A673 (cell line): Measurements from ENCODE around the gene PRMT9. TPM values are rescaled to one million over a fixed set of nuclear protein-coding genes. Genes with fewer than 3 reads are reported as not detected.

Experiments
- BruUV-seq: library from RNA; stranded (reverse); fragments of 400-500 nt; replicated peaks from 2 replicates; lab custom pipeline; 2021; lab: Mats Ljungman, UMichigan
- CTCF ChIA-PET: fragments of 300-600 bp; sonication (Branson Sonifier 250); formaldehyde crosslinking; loops from one replicate; lab custom pipeline; 2022; ENCODE audit warnings: antibody characterized with exemption; lab: Charles Lee
- POLR2A ChIA-PET: fragments of 300-600 bp; sonication (Branson Sonifier 250); formaldehyde crosslinking; loops from one replicate; lab custom pipeline; 2022; ENCODE audit warnings: antibody characterized with exemption; ENCODE audit not compliant: low non-redundant PET; lab: Charles Lee
- DNase-seq: peaks from one replicate; pipeline ENCODE4 v3.0.0-alpha.2; 2015; ENCODE audit warnings: low spot score
- H3K27ac ChIP-seq: fragments of 200-600 bp; sonication (generic); 2 replicates; pipeline ENCODE4 v1.5.1; 2016; ENCODE audit warnings: mixed run types, low read depth, mild to moderate bottlenecking, mixed read lengths, antibody characterized with exemption, low read length; ENCODE audit not compliant: poor library complexity, severe bottlenecking
- H3K27me3 ChIP-seq: fragments of 200-600 bp; sonication (generic); replicated peaks from 2 replicates; pipeline ENCODE4 v1.6.1; 2017; ENCODE audit warnings: mixed run types, low read depth, mild to moderate bottlenecking, mixed read lengths, antibody characterized with exemption, low read length; ENCODE audit not compliant: insufficient read depth, poor library complexity
- H3K36me3 ChIP-seq: fragments of 200-600 bp; sonication (generic); 2 replicates; pipeline ENCODE4 v1.6.1; 2016; ENCODE audit warnings: mixed run types, mild to moderate bottlenecking, mixed read lengths, antibody characterized with exemption, low read length; ENCODE audit not compliant: insufficient read depth, poor library complexity, severe bottlenecking
- H3K4me1 ChIP-seq: fragments of 200-600 bp; sonication (generic); 2 replicates; pipeline ENCODE4 v1.6.1; 2017; ENCODE audit warnings: mixed run types, mild to moderate bottlenecking, mixed read lengths, antibody characterized with exemption, low read length; ENCODE audit not compliant: insufficient read depth, poor library complexity, severe bottlenecking
- H3K4me3 ChIP-seq: fragments of 200-600 bp; sonication (generic); 2 replicates; pipeline ENCODE4 v1.5.1; 2016; ENCODE audit warnings: low read depth, mixed run types, mild to moderate bottlenecking, mixed read lengths, low read length; ENCODE audit not compliant: poor library complexity, severe bottlenecking
- H3K9me3 ChIP-seq: fragments of 200-600 bp; sonication (generic); 2 replicates; pipeline ENCODE4 v1.6.1; 2016; ENCODE audit warnings: mixed run types, low read depth, mild to moderate bottlenecking, mixed read lengths, antibody characterized with exemption, low read length; ENCODE audit not compliant: poor library complexity, severe bottlenecking
- CTCF ChIP-seq: fragments of 300-800, 200-600 bp; sonication (generic); conservative IDR thresholded peaks from 2 replicates; pipeline ENCODE4 v1.5.1; 2017; ENCODE audit warnings: low read depth, mild to moderate bottlenecking, antibody characterized with exemption, low read length, moderate library complexity, mixed read lengths
- EZH2 ChIP-seq: fragments of 200-600 bp; sonication (generic); IDR thresholded peaks from 2 replicates; pipeline ENCODE4 v1.6.1; 2017; ENCODE audit warnings: borderline replicate concordance, low read depth, mild to moderate bottlenecking, mixed read lengths, antibody characterized with exemption, low read length; ENCODE audit not compliant: poor library complexity, severe bottlenecking
- intact Hi-C: fragments of 100-400 bp; cut with micrococcal nuclease; formaldehyde crosslinking; loops from one replicate; pipeline ENCODE4 v1.10.0; 2022; ENCODE audit not compliant: unreplicated experiment
- total RNA-seq: library from RNA; stranded (reverse); gene quantifications from 2 replicates; pipeline ENCODE4 v1.2.3, GENCODE V29; 2021

Gene PRMT9
- total RNA-seq, 1 experiment from 2014 or later, result 11.2 TPM

GRCh38 chr4:147693218-147693617 lies 9.3 kb upstream of the PRMT9 start:
- ChIA-PET CTCF (no interaction called here), POLR2A (no interaction called here)
- no TSS peak for BruUV-seq

GRCh38 chr4:147691820-147692219 lies 7.9 kb upstream of the PRMT9 start:
- H3K27ac ChIP-seq, result no peak overlapping the region
- no peaks in the 10 kb centered on the region for H3K4me1 ChIP-seq
- POLR2A ChIA-PET, result no interaction called here
- no peak overlapping the region for H3K4me3 ChIP-seq
- no peaks in the 10 kb centered on the region for H3K9me3 ChIP-seq
- intact Hi-C loops, result no loop called here
- no peak for TF ChIP-seq CTCF
- no peak for TF ChIP-seq EZH2
- CTCF ChIA-PET, result no interaction called here
- no peak for DNase-seq
- no peaks in the 10 kb centered on the region for H3K27me3 ChIP-seq
- no peaks in the 10 kb centered on the region for H3K36me3 ChIP-seq
- no TSS peak for BruUV-seq

More at GRCh38 chr4:147693218-147693617, 9.3 kb upstream of the PRMT9 start:
- Histone ChIP-seq H3K4me3 (no peak overlapping the region), H3K27me3 (no peaks in the 10 kb centered on the region), H3K4me1 (no peaks in the 10 kb centered on the region), H3K36me3 (no peaks in the 10 kb centered on the region), H3K27ac (no peak overlapping the region), H3K9me3 (no peaks in the 10 kb centered on the region)
- DNase-seq, result no peak
- TF ChIP-seq CTCF (no peak), EZH2 (no peak)
- intact Hi-C loops, result no loop called here

- Histone ChIP-seq H3K27ac (no peak overlapping the region), H3K4me3 (no peak overlapping the region), H3K36me3 (no peaks in the 10 kb centered on the region), H3K9me3 (no peaks in the 10 kb centered on the region), H3K4me1 (no peaks in the 10 kb centered on the region), H3K27me3 (no peaks in the 10 kb centered on the region)
- no TSS peak for BruUV-seq
- DNase-seq, result no peak
- TF ChIP-seq CTCF (no peak), EZH2 (no peak)
- intact Hi-C loops, result no loop called here
- POLR2A ChIA-PET, result no interaction called here
- CTCF ChIA-PET, result no interaction called here
Measured at GRCh38 chr4:147689067-147689466, 5.1 kb upstream of the PRMT9 start.
